ENCODE measurements around the gene AKIP1. TPM values are rescaled to one million over a fixed set of nuclear protein-coding genes. Genes with fewer than 3 reads are reported as not detected.

The AKIP1 gene
- total and polyA plus RNA-seq, 9 of the 15 experiments (the other 6 are each of a cell fraction or from before 2014, with no cell fraction given) = 9.0 to 52.6 (median 36.2) TPM

- peak; percentile 82 for TF ChIP-seq POLR2G (IDR thresholded peaks at IDR 0.05; ENCODE audit: low read depth, low read length)
- peak in 1 of 3 experiments; percentile 47 for TF ChIP-seq YY1 (IDR thresholded peaks at IDR 0.05; ENCODE audit: borderline replicate concordance in 1 of 3, control insufficient read depth in 1 of 3, extremely low read depth in 1 of 3, insufficient read depth in 3 of 3, insufficient read length in 1 of 3, insufficient replicate concordance in 2 of 3, low read depth in 1 of 3, low read length in 2 of 3)
- no peak for TF ChIP-seq ZNF239 (CRISPR knock-in tag; IDR thresholded peaks at IDR 0.05)
- 0 out of 2 replicates have a peak, but pooled peaks have one; percentile 28 for TF ChIP-seq ZNF12 (CRISPR knock-in tag; IDR thresholded peaks at IDR 0.05)
- TF ChIP-seq KDM5B (IDR thresholded peaks at IDR 0.05; ENCODE audit: insufficient replicate concordance, low read depth, low read length) = peak; percentile 26
- TF ChIP-seq E2F3 (CRISPR knock-in tag; IDR thresholded peaks at IDR 0.05) = 0 out of 2 replicates have a peak, but pooled peaks have one; percentile 16
- TF ChIP-seq ZNF165 (CRISPR knock-in tag; IDR thresholded peaks at IDR 0.05; ENCODE audit: borderline replicate concordance) = no peak; the same call in 1 of the 2 replicates
- TF ChIP-seq, protein P1, sequence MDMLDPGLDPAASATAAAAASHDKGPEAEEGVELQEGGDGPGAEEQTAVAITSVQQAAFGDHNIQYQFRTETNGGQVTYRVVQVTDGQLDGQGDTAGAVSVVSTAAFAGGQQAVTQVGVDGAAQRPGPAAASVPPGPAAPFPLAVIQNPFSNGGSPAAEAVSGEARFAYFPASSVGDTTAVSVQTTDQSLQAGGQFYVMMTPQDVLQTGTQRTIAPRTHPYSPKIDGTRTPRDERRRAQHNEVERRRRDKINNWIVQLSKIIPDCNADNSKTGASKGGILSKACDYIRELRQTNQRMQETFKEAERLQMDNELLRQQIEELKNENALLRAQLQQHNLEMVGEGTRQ (CRISPR knock-in tag; IDR thresholded peaks at IDR 0.05) = no peak
- TF ChIP-seq NFYB (IDR thresholded peaks at IDR 0.05; ENCODE audit: extremely low read depth, insufficient read length) = no peak
- TF ChIP-seq, protein P2, sequence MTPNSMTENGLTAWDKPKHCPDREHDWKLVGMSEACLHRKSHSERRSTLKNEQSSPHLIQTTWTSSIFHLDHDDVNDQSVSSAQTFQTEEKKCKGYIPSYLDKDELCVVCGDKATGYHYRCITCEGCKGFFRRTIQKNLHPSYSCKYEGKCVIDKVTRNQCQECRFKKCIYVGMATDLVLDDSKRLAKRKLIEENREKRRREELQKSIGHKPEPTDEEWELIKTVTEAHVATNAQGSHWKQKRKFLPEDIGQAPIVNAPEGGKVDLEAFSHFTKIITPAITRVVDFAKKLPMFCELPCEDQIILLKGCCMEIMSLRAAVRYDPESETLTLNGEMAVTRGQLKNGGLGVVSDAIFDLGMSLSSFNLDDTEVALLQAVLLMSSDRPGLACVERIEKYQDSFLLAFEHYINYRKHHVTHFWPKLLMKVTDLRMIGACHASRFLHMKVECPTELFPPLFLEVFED (CRISPR knock-in tag; conservative IDR thresholded peaks at IDR 0.05) = no peak
- no peak for TF ChIP-seq MED1 (CRISPR knock-in tag; IDR thresholded peaks at IDR 0.05; ENCODE audit: borderline replicate concordance)
- peak; percentile 95 for TF ChIP-seq ZBTB2 (IDR thresholded peaks at IDR 0.05)
- TF ChIP-seq POLR2A (conservative IDR thresholded peaks at IDR 0.05) = peak; percentile 80
- TF ChIP-seq FOXJ3 (CRISPR knock-in tag; IDR thresholded peaks at IDR 0.05) = no peak
- TF ChIP-seq TEAD1 (CRISPR knock-in tag; IDR thresholded peaks at IDR 0.05) = peak in 1 of 2 experiments; percentile 20; a peak in 1 of 4 replicates
- TF ChIP-seq, protein P3, sequence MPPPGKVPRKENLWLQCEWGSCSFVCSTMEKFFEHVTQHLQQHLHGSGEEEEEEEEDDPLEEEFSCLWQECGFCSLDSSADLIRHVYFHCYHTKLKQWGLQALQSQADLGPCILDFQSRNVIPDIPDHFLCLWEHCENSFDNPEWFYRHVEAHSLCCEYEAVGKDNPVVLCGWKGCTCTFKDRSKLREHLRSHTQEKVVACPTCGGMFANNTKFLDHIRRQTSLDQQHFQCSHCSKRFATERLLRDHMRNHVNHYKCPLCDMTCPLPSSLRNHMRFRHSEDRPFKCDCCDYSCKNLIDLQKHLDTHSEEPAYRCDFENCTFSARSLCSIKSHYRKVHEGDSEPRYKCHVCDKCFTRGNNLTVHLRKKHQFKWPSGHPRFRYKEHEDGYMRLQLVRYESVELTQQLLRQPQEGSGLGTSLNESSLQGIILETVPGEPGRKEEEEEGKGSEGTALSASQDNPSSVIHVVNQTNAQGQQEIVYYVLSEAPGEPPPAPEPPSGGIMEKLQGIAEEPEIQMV (tag; conservative IDR thresholded peaks at IDR 0.05; ENCODE audit: low read depth) = no peak
- TF ChIP-seq, protein P4, sequence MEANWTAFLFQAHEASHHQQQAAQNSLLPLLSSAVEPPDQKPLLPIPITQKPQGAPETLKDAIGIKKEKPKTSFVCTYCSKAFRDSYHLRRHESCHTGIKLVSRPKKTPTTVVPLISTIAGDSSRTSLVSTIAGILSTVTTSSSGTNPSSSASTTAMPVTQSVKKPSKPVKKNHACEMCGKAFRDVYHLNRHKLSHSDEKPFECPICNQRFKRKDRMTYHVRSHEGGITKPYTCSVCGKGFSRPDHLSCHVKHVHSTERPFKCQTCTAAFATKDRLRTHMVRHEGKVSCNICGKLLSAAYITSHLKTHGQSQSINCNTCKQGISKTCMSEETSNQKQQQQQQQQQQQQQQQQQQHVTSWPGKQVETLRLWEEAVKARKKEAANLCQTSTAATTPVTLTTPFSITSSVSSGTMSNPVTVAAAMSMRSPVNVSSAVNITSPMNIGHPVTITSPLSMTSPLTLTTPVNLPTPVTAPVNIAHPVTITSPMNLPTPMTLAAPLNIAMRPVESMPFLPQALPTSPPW (CRISPR knock-in tag; IDR thresholded peaks at IDR 0.05) = peak; percentile 99
- TF ChIP-seq SNIP1 (IDR thresholded peaks at IDR 0.05; ENCODE audit: low read depth) = no peak
- TF ChIP-seq KDM1A (IDR thresholded peaks at IDR 0.05) = no peak
- no peak for TF ChIP-seq TCFL5 (CRISPR knock-in tag; conservative IDR thresholded peaks at IDR 0.05)
- TF ChIP-seq DNMT1 (IDR thresholded peaks at IDR 0.05) = no peak
Measured at GRCh38 chr11:8911029-8911823, at the start of gene AKIP1 (continued).
